B cell (primary cell): ENCODE measurements around the gene C11orf21. TPM values are rescaled to one million over a fixed set of nuclear protein-coding genes. Genes with fewer than 3 reads are reported as not detected.

Source experiments
- ATAC-seq: fragments of 200-7000 bp; cut with Tn5 transposase; one replicate; pipeline ENCODE4 v1.10.0; 2021; ENCODE audit warnings: low read depth, mild to moderate bottlenecking, moderate number of reproducible peaks, moderate library complexity
- CTCF ChIA-PET: fragments of 350-600 bp; sonication (Branson Sonifier 250); formaldehyde crosslinking; loops from one replicate; lab custom pipeline; 2021; ENCODE audit warnings: antibody characterized with exemption, inconsistent platforms; lab: Charles Lee
- POLR2A ChIA-PET: fragments of 350-600 bp; sonication (Branson Sonifier 250); formaldehyde crosslinking; loops from one replicate; lab custom pipeline; 2021; ENCODE audit warnings: antibody characterized with exemption; lab: Charles Lee
- DNase-seq: peaks from one replicate; pipeline ENCODE4 v3.0.0; 2013
- H2AFZ ChIP-seq: 2 replicates; pipeline ENCODE4 v1.6.1; 2012; ENCODE audit warnings: mild to moderate bottlenecking, low read depth, low read length; ENCODE audit not compliant: insufficient read depth, poor library complexity, severe bottlenecking
- H3K27ac ChIP-seq, 2 donors: 1 replicate in 1 of 2; 2 replicates in 1 of 2; pipeline ENCODE4 v1.5.1; 2012 to 2013; ENCODE audit warnings: low read length in 2 of 2, mild to moderate bottlenecking in 2 of 2, moderate library complexity in 1 of 2
- H3K27me3 ChIP-seq, 4 experiments: fragments of 200-600 bp in 1 of 4; sonication (generic) in 1 of 4; replicated peaks in 1 of 4; 1 replicate in 2 of 4; 2 replicates in 2 of 4; pipeline versions ENCODE4 v1.6.1 to v1.7.0; 2013 to 2016; ENCODE audit warnings: low read length in 3 of 4, mild to moderate bottlenecking in 2 of 4, mixed read lengths in 1 of 4, moderate library complexity in 1 of 4; ENCODE audit not compliant: insufficient read depth in 4 of 4, control insufficient read depth in 3 of 4; ENCODE audit errors: control extremely low read depth in 1 of 4
- H3K36me3 ChIP-seq, 2 experiments: replicated peaks in 1 of 2; 1 replicate in 1 of 2; 2 replicates in 1 of 2; pipeline versions ENCODE4 v1.6.1 to v1.7.1; 2013; ENCODE audit warnings: low read length in 1 of 2; ENCODE audit not compliant: insufficient read depth in 2 of 2, control insufficient read depth in 1 of 2; ENCODE audit errors: control extremely low read depth in 1 of 2, extremely low read depth in 1 of 2
- H3K4me1 ChIP-seq, 2 donors: fragments of 200-600 bp in 1 of 2; sonication (generic) in 1 of 2; 1 replicate in 1 of 2; 2 replicates in 1 of 2; pipeline versions ENCODE4 v1.5.1 to v1.6.1; 2013 to 2017; ENCODE audit warnings: low read length in 2 of 2; ENCODE audit not compliant: control insufficient read depth in 2 of 2, insufficient read depth in 2 of 2
- H3K4me2 ChIP-seq: replicated peaks from 2 replicates; pipeline ENCODE3; 2012; ENCODE audit warnings: mild to moderate bottlenecking, low read depth, low read length; ENCODE audit not compliant: poor library complexity, severe bottlenecking
- H3K4me3 ChIP-seq, 5 experiments: fragments of 200-600 bp in 1 of 5; sonication (generic) in 1 of 5; 1 replicate in 3 of 5; 2 replicates in 2 of 5; pipeline versions ENCODE4 v1.5.1 to v1.7.0; 2011 to 2016; ENCODE audit warnings: low read length in 4 of 5, mild to moderate bottlenecking in 4 of 5, low read depth in 2 of 5, control low read depth in 1 of 5, moderate library complexity in 1 of 5; ENCODE audit not compliant: insufficient read depth in 1 of 5; ENCODE audit errors: control extremely low read depth in 1 of 5, extremely low read depth in 1 of 5
- H3K79me2 ChIP-seq: fragments of 200-600 bp; sonication (generic); one replicate; pipeline ENCODE4 v1.6.0; 2016; ENCODE audit warnings: low read length; ENCODE audit not compliant: control insufficient read depth, insufficient read depth
- H3K9ac ChIP-seq: fragments of 200-600 bp; sonication (generic); 2 replicates; pipeline ENCODE4 v1.6.1; 2017; ENCODE audit warnings: mild to moderate bottlenecking, low read length, moderate library complexity
- H3K9me3 ChIP-seq, 3 donors: one replicate each; pipeline versions ENCODE4 v1.6.1 to v1.7.1; 2013; ENCODE audit warnings: low read length in 2 of 3; ENCODE audit not compliant: control insufficient read depth in 2 of 3, insufficient read depth in 1 of 3; ENCODE audit errors: control extremely low read depth in 1 of 3
- H4K20me1 ChIP-seq: 2 replicates; pipeline ENCODE4 v1.6.0; 2012; ENCODE audit warnings: mild to moderate bottlenecking, low read length; ENCODE audit not compliant: insufficient read depth, control insufficient read depth, poor library complexity, severe bottlenecking
- H3K27ac Mint-ChIP-seq: one replicate; pipeline ENCODE4 v1.8.0; 2021; ENCODE audit warnings: mixed read lengths
- H3K27me3 Mint-ChIP-seq: one replicate; pipeline ENCODE4 v1.8.0; 2021; ENCODE audit warnings: mixed read lengths
- H3K4me1 Mint-ChIP-seq: one replicate; pipeline ENCODE4 v1.8.0; 2021; ENCODE audit warnings: mixed read lengths
- H3K4me3 Mint-ChIP-seq: one replicate; pipeline ENCODE4 v1.8.0; 2021; ENCODE audit warnings: mixed read lengths
- H3K9me3 Mint-ChIP-seq: one replicate; pipeline ENCODE4 v1.8.0; 2022; ENCODE audit warnings: mixed read lengths; ENCODE audit not compliant: insufficient read depth
- CTCF ChIP-seq: fragments of 200-600 bp; IDR thresholded peaks from one replicate; pipeline ENCODE4 v1.8.0; 2022; ENCODE audit warnings: antibody characterized with exemption, mild to moderate bottlenecking
- EZH2 ChIP-seq: IDR thresholded peaks from 2 replicates; pipeline ENCODE4 v1.6.1; 2012; ENCODE audit warnings: borderline replicate concordance, low read depth, mild to moderate bottlenecking, moderate library complexity, low read length; ENCODE audit not compliant: insufficient read depth, poor library complexity, severe bottlenecking
- WGBS: methylation state at CpG from one replicate; pipeline ENCODE4 v1.1.5; 2013; ENCODE audit warnings: missing lambda C conversion rate; ENCODE audit not compliant: insufficient coverage; 5-methylcytosine and 5-hydroxymethylcytosine counted together
- intact Hi-C: fragments of 100-400 bp; cut with micrococcal nuclease; formaldehyde crosslinking; loops from one replicate; pipeline ENCODE4 v1.10.0; 2022
- polyA plus RNA-seq: library from polyadenylated mRNA; depleted of rRNA; stranded (reverse); fragments of >200 nt; gene quantifications from 2 replicates; pipeline ENCODE4 v1.2.3, GENCODE V29; 2012
- total RNA-seq, 2 donors: library from RNA; stranded (reverse); fragments of 120-200 nt in 1 of 2; gene quantifications; 1 replicate in 1 of 2; 2 replicates in 1 of 2; pipeline versions ENCODE4 v1.2.3 to v1.2.4, GENCODE V29; 2013 to 2022

The C11orf21 gene
- total and polyA plus RNA-seq, 2 donors (not counting 1 experiment from before 2014, with no cell fraction given), result 22.8 to 38.9 TPM

- 100% methylated on average over 1 of the region's 5 CpGs for WGBS
- Histone ChIP-seq H3K79me2 (no peaks in the 10 kb centered on the region), H3K9me3 (peaks cover 0 to 19% (median 7%) of the 10 kb centered on the region in 3 donors), H2AFZ (no peak overlapping the region), H3K4me3 (no peak overlapping the region), H3K27me3 (no peaks in the 10 kb centered on the region), H3K4me2 (no peak overlapping the region), H4K20me1 (no peaks in the 10 kb centered on the region), H3K27ac (no peak overlapping the region), H3K36me3 (no peaks in the 10 kb centered on the region), H3K9ac (no peak overlapping the region), H3K4me1 (no peaks in the 10 kb centered on the region)
- DNase-seq (no peak), ATAC-seq (no peak)
- no peaks in the 10 kb centered on the region for H3K9me3 Mint-ChIP-seq
- intact Hi-C loops, result no loop called here
- no peaks in the 10 kb centered on the region for H3K4me1 Mint-ChIP-seq
- no peak overlapping the region for H3K4me3 Mint-ChIP-seq
- ChIA-PET CTCF (interaction anchor here (0.7 kb wide), 1 partner anchor 940 kb away, joined by 4 read pairs; no protein-coding TSS in a partner anchor), POLR2A (no interaction called here)
- H3K27me3 Mint-ChIP-seq, result peaks cover 14% of the 10 kb centered on the region
- H3K27ac Mint-ChIP-seq, result no peak overlapping the region
- TF ChIP-seq EZH2 (no peak), CTCF (no peak)
Observed at GRCh38 chr11:2331404-2331803, 29.7 kb upstream of the C11orf21 start.

GRCh38 chr11:2330696-2331095, 29.0 kb upstream of the C11orf21 start:
- Histone ChIP-seq H2AFZ (no peak overlapping the region), H4K20me1 (no peaks in the 10 kb centered on the region), H3K27me3 (no peaks in the 10 kb centered on the region), H3K79me2 (no peaks in the 10 kb centered on the region), H3K4me3 (no peak overlapping the region), H3K36me3 (no peaks in the 10 kb centered on the region), H3K4me2 (no peak overlapping the region), H3K27ac (no peak overlapping the region), H3K4me1 (no peaks in the 10 kb centered on the region), H3K9me3 (peaks cover 0 to 19% (median 7%) of the 10 kb centered on the region in 3 donors), H3K9ac (no peak overlapping the region)
- no peak for TF ChIP-seq EZH2
- no peak for TF ChIP-seq CTCF
- Mint-ChIP-seq H3K27me3 (peaks cover 16% of the 10 kb centered on the region), H3K27ac (no peak overlapping the region), H3K4me3 (no peak overlapping the region), H3K4me1 (no peaks in the 10 kb centered on the region), H3K9me3 (no peaks in the 10 kb centered on the region)
- no peak for DNase-seq
- intact Hi-C loops, result no loop called here
- CTCF ChIA-PET, result interaction anchor here (0.7 to 2.8 kb wide), 2 partner anchors 90 to 940 kb away, joined by 4 to 7 read pairs; no protein-coding TSS in a partner anchor
- WGBS, result 94% methylated on average over 4 of the region's 6 CpGs
- no peak for ATAC-seq
- POLR2A ChIA-PET, result no interaction called here
